Neutrophil (primary cell): Measurements from ENCODE around the gene SNX7.

Source experiments
- H3K27ac ChIP-seq: fragments of 200-600 bp; sonication (generic); 2 replicates; pipeline ENCODE4 v1.5.1; 2016; ENCODE audit warnings: mild to moderate bottlenecking, moderate library complexity
- H3K27me3 ChIP-seq: fragments of 200-600 bp; sonication (generic); 2 replicates; pipeline ENCODE4 v1.6.0; 2016; ENCODE audit warnings: mild to moderate bottlenecking
- H3K36me3 ChIP-seq: fragments of 200-600 bp; sonication (generic); 2 replicates; pipeline ENCODE4 v1.5.1; 2017
- H3K4me1 ChIP-seq, 2 experiments: fragments of 200-600 bp in 1 of 2; sonication (generic) in 1 of 2; 1 replicate in 1 of 2; 2 replicates in 1 of 2; pipeline versions ENCODE4 v1.5.1 to v1.6.1; 2013 to 2016; ENCODE audit warnings: low read depth in 1 of 2, low read length in 1 of 2, mild to moderate bottlenecking in 1 of 2, moderate library complexity in 1 of 2; ENCODE audit not compliant: control insufficient read depth in 1 of 2, insufficient read depth in 1 of 2
- H3K4me3 ChIP-seq, 2 experiments: fragments of 200-600 bp in 1 of 2; sonication (generic) in 1 of 2; 1 replicate in 1 of 2; 2 replicates in 1 of 2; pipeline ENCODE4 v1.5.1; 2013 to 2016; ENCODE audit warnings: low read depth in 1 of 2, low read length in 1 of 2, mild to moderate bottlenecking in 1 of 2, moderate library complexity in 1 of 2
- H3K9me3 ChIP-seq: fragments of 200-600 bp; sonication (generic); 2 replicates; pipeline ENCODE4 v1.5.1; 2016
- TF ChIP-seq, protein P1 (sequence below): fragments of 200-600 bp; sonication (generic); IDR thresholded peaks from 2 replicates; pipeline ENCODE4 v1.5.1; 2016; ENCODE audit warnings: antibody characterized with exemption

Gene SNX7

GRCh38 chr1:98681812-98682211, 20.3 kb downstream of the SNX7 start:
- Histone ChIP-seq H3K9me3 (no peaks in the 10 kb centered on the region), H3K27ac (no peak overlapping the region), H3K36me3 (no peaks in the 10 kb centered on the region), H3K4me1 (no peaks in the 10 kb centered on the region), H3K4me3 (no peak overlapping the region), H3K27me3 (no peaks in the 10 kb centered on the region)
- TF ChIP-seq, protein P1, sequence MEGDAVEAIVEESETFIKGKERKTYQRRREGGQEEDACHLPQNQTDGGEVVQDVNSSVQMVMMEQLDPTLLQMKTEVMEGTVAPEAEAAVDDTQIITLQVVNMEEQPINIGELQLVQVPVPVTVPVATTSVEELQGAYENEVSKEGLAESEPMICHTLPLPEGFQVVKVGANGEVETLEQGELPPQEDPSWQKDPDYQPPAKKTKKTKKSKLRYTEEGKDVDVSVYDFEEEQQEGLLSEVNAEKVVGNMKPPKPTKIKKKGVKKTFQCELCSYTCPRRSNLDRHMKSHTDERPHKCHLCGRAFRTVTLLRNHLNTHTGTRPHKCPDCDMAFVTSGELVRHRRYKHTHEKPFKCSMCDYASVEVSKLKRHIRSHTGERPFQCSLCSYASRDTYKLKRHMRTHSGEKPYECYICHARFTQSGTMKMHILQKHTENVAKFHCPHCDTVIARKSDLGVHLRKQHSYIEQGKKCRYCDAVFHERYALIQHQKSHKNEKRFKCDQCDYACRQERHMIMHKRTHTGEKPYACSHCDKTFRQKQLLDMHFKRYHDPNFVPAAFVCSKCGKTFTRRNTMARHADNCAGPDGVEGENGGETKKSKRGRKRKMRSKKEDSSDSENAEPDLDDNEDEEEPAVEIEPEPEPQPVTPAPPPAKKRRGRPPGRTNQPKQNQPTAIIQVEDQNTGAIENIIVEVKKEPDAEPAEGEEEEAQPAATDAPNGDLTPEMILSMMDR: no peak

GRCh38 chr1:98688110-98688739, 26.7 kb downstream of the SNX7 start:
- no peak overlapping the region for H3K4me3 ChIP-seq
- H3K9me3 ChIP-seq: no peaks in the 10 kb centered on the region
- TF ChIP-seq, protein P1: no peak
- H3K36me3 ChIP-seq: no peaks in the 10 kb centered on the region
- H3K4me1 ChIP-seq: no peaks in the 10 kb centered on the region
- no peaks in the 10 kb centered on the region for H3K27me3 ChIP-seq
- no peak overlapping the region for H3K27ac ChIP-seq

DNA sequence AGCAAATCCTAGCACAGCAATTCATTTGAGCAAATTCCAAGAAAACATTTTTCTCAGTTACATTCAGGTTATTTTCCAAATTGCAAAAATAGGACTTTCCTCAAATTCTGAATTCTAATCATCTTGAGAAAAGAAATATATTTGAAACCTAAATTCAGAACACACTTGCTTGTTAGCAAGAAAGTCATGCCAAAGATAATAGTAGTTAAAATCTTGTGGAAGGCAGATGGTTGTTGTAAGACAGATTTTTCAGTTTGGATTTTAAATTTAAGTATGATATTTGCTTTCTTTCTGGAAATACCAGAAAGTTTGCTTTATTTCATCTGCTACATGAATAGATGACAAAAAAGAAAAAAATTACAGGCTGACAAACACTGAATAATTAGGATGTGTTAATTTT, 29.1 kb downstream of the SNX7 start:
- H3K36me3 ChIP-seq: no peaks in the 10 kb centered on the region

GRCh38 chr1:98692482-98692881, 31.0 kb downstream of the SNX7 start:
- Histone ChIP-seq H3K27me3 (no peaks in the 10 kb centered on the region), H3K36me3 (no peaks in the 10 kb centered on the region), H3K4me3 (no peak overlapping the region), H3K9me3 (no peaks in the 10 kb centered on the region), H3K4me1 (no peaks in the 10 kb centered on the region), H3K27ac (no peak overlapping the region)
- TF ChIP-seq, protein P1: no peak

More for the DNA sequence above, 29.1 kb downstream of the SNX7 start:
- Histone ChIP-seq H3K4me3 (no peak overlapping the region), H3K9me3 (no peaks in the 10 kb centered on the region), H3K27ac (no peak overlapping the region), H3K27me3 (no peaks in the 10 kb centered on the region), H3K4me1 (no peaks in the 10 kb centered on the region)
- TF ChIP-seq, protein P1: no peak

DNA sequence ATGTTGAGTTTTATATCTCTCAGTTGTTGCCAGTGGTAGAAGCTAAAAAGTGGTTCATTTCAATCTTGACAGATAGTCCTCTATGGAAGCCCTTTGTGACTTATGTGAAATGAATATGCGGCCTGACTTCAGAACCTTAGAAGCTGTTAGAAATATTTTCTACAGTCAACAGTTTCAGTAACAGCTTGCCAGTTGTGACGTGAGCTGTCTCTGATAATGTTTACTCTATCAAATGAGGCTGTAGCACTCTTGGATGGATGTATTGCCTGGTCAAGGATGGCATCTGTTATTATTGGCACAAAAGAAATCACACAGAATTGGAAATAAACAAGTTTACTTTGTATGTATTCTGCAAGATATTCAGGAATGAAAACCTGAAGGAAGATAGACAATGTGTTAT, 31.9 kb downstream of the SNX7 start:
- Histone ChIP-seq H3K4me1 (no peaks in the 10 kb centered on the region), H3K4me3 (no peak overlapping the region), H3K27me3 (no peaks in the 10 kb centered on the region), H3K27ac (no peak overlapping the region), H3K36me3 (no peaks in the 10 kb centered on the region), H3K9me3 (no peaks in the 10 kb centered on the region)
- TF ChIP-seq, protein P1: no peak
